Neutrophil (primary cell): ENCODE measurements around the gene CDK5RAP2.

Source experiments
- H3K27ac ChIP-seq: fragments of 200-600 bp; sonication (generic); 2 replicates; pipeline ENCODE4 v1.5.1; 2016; ENCODE audit warnings: mild to moderate bottlenecking, moderate library complexity
- H3K27me3 ChIP-seq: fragments of 200-600 bp; sonication (generic); 2 replicates; pipeline ENCODE4 v1.6.0; 2016; ENCODE audit warnings: mild to moderate bottlenecking
- H3K36me3 ChIP-seq: fragments of 200-600 bp; sonication (generic); 2 replicates; pipeline ENCODE4 v1.5.1; 2017
- H3K4me1 ChIP-seq, 2 experiments: fragments of 200-600 bp in 1 of 2; sonication (generic) in 1 of 2; 1 replicate in 1 of 2; 2 replicates in 1 of 2; pipeline versions ENCODE4 v1.5.1 to v1.6.1; 2013 to 2016; ENCODE audit warnings: low read depth in 1 of 2, low read length in 1 of 2, mild to moderate bottlenecking in 1 of 2, moderate library complexity in 1 of 2; ENCODE audit not compliant: control insufficient read depth in 1 of 2, insufficient read depth in 1 of 2
- H3K4me3 ChIP-seq, 2 experiments: fragments of 200-600 bp in 1 of 2; sonication (generic) in 1 of 2; 1 replicate in 1 of 2; 2 replicates in 1 of 2; pipeline ENCODE4 v1.5.1; 2013 to 2016; ENCODE audit warnings: low read depth in 1 of 2, low read length in 1 of 2, mild to moderate bottlenecking in 1 of 2, moderate library complexity in 1 of 2
- H3K9me3 ChIP-seq: fragments of 200-600 bp; sonication (generic); 2 replicates; pipeline ENCODE4 v1.5.1; 2016
- TF ChIP-seq, protein P1 (sequence below): fragments of 200-600 bp; sonication (generic); IDR thresholded peaks from 2 replicates; pipeline ENCODE4 v1.5.1; 2016; ENCODE audit warnings: antibody characterized with exemption

Gene CDK5RAP2

GRCh38 chr9:120389300-120389699 lies 190.7 kb downstream of the CDK5RAP2 start:
- Histone ChIP-seq H3K27me3 (no peaks in the 10 kb centered on the region), H3K9me3 (no peaks in the 10 kb centered on the region), H3K4me3 (no peak overlapping the region), H3K4me1 (peaks cover 0 to 7% of the 10 kb centered on the region in 2 experiments), H3K27ac (no peak overlapping the region), H3K36me3 (peaks cover 74% of the 10 kb centered on the region)
- TF ChIP-seq, protein P1, sequence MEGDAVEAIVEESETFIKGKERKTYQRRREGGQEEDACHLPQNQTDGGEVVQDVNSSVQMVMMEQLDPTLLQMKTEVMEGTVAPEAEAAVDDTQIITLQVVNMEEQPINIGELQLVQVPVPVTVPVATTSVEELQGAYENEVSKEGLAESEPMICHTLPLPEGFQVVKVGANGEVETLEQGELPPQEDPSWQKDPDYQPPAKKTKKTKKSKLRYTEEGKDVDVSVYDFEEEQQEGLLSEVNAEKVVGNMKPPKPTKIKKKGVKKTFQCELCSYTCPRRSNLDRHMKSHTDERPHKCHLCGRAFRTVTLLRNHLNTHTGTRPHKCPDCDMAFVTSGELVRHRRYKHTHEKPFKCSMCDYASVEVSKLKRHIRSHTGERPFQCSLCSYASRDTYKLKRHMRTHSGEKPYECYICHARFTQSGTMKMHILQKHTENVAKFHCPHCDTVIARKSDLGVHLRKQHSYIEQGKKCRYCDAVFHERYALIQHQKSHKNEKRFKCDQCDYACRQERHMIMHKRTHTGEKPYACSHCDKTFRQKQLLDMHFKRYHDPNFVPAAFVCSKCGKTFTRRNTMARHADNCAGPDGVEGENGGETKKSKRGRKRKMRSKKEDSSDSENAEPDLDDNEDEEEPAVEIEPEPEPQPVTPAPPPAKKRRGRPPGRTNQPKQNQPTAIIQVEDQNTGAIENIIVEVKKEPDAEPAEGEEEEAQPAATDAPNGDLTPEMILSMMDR: no peak

GRCh38 chr9:120388003-120388855 lies 191.7 kb downstream of the CDK5RAP2 start:
- H3K27ac ChIP-seq: no peak overlapping the region
- no peak overlapping the region for H3K4me3 ChIP-seq
- peaks cover 0 to 7% of the 10 kb centered on the region in 2 experiments for H3K4me1 ChIP-seq
- H3K9me3 ChIP-seq: no peaks in the 10 kb centered on the region
- TF ChIP-seq, protein P1: no peak
- H3K27me3 ChIP-seq: no peaks in the 10 kb centered on the region
- peaks cover 63% of the 10 kb centered on the region for H3K36me3 ChIP-seq

GRCh38 chr9:120387257-120388002 lies 192.5 kb downstream of the CDK5RAP2 start:
- Histone ChIP-seq H3K36me3 (peaks cover 55% of the 10 kb centered on the region), H3K27me3 (no peaks in the 10 kb centered on the region), H3K4me3 (no peak overlapping the region), H3K27ac (no peak overlapping the region), H3K9me3 (no peaks in the 10 kb centered on the region), H3K4me1 (peaks cover 0 to 7% of the 10 kb centered on the region in 2 experiments)
- TF ChIP-seq, protein P1: no peak

- H3K4me1 ChIP-seq: peaks cover 0 to 7% of the 10 kb centered on the region in 2 experiments
- H3K27me3 ChIP-seq: no peaks in the 10 kb centered on the region
- TF ChIP-seq, protein P1: no peak
- H3K27ac ChIP-seq: no peak overlapping the region
- H3K4me3 ChIP-seq: no peak overlapping the region
- peaks cover 46% of the 10 kb centered on the region for H3K36me3 ChIP-seq
- no peaks in the 10 kb centered on the region for H3K9me3 ChIP-seq
Observed at GRCh38 chr9:120386390-120387131, 193.4 kb downstream of the CDK5RAP2 start.

DNA sequence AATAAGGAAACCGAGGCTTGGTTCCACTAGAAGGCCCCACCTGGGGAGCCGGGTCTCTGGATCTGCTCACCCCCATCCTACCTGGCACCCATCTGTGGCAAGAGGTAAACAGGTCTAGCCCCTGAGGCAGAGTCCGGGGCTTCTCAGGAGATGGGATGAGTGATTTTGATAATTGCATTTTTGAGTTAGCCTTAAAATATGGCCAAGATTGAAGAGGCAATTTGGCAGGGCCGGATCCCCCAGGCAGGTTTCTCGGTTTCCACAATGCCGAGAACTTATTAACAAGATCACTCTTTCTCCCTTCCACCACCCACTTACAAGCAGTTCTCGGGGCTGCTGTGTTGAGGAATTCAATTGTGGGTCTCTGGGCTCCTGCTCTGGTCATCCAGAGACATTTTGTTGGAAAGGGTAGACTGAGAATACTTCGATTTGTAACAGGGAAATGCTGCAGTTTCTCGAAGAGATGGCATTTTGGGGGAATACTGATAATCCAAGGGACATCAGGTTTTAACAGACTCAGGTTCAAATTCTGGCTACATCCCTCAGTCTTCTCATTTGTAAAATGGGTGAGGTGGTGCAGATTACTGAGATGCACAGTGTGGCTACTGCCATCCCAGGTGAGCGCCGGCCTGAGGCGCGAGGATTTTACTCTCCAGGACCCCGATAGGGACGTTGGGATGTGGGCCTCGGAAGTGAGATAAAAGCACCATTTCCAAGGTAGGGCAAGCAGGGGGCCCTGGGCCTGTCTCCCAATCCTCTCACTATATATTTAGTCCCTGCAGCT lies 194.2 kb downstream of the CDK5RAP2 start:
- H3K4me3 ChIP-seq: no peak overlapping the region
- peaks cover 39% of the 10 kb centered on the region for H3K36me3 ChIP-seq
- H3K9me3 ChIP-seq: no peaks in the 10 kb centered on the region
- H3K4me1 ChIP-seq: peaks cover 0 to 7% of the 10 kb centered on the region in 2 experiments
- TF ChIP-seq, protein P1: no peak
- no peak overlapping the region for H3K27ac ChIP-seq
- no peaks in the 10 kb centered on the region for H3K27me3 ChIP-seq
